Panc1 (cell line): Measurements from ENCODE around the gene APRT.

Experiments used
- CTCF ChIP-seq: fragments of 450-650 bp; IDR thresholded peaks from 2 replicates; pipeline ENCODE4 v1.5.1; 2017; ENCODE audit warnings: mild to moderate bottlenecking
- POLR2AphosphoS5 ChIP-seq: IDR thresholded peaks from 2 replicates; pipeline ENCODE4 v1.6.1; 2012; ENCODE audit warnings: mild to moderate bottlenecking, low read depth, low read length, moderate library complexity
- SIN3A ChIP-seq: IDR thresholded peaks from 2 replicates; pipeline ENCODE4 v1.6.1; 2012; ENCODE audit warnings: low read depth, mild to moderate bottlenecking, low read length, moderate library complexity, borderline replicate concordance; ENCODE audit not compliant: insufficient read depth

- TF ChIP-seq CTCF (no peak), POLR2AphosphoS5 (no peak), SIN3A (no peak)
Observed at GRCh38 chr16:88810166-88810911, 1.4 kb downstream of the APRT start.
